ENCODE results near the gene VIL1. TPM values are rescaled to one million over a fixed set of nuclear protein-coding genes. Genes with fewer than 3 reads are reported as not detected.

The VIL1 gene
- total RNA-seq, 4 donors from 2014 or later: 0.21 to 3.3 (median 1.1) TPM

- H3K9me3 ChIP-seq: no peaks in the 10 kb centered on the region
- H3K27me3 ChIP-seq: no peaks in the 10 kb centered on the region
- TF ChIP-seq EP300 (IDR thresholded peaks at IDR 0.05) (no peak), POLR2A (IDR thresholded peaks at IDR 0.05) (no peak), CTCF (IDR thresholded peaks at IDR 0.05) (no peak), POLR2AphosphoS5 (IDR thresholded peaks at IDR 0.05) (no peak)
- WGBS: 94% methylated on average over 10 of the region's 10 CpGs
- no peaks in the 10 kb centered on the region for H3K4me1 ChIP-seq
- H3K27ac ChIP-seq: no peak overlapping the region
- no peak overlapping the region for H3K4me3 ChIP-seq
- H3K36me3 ChIP-seq: peaks cover 36% of the 10 kb centered on the region
- DNase-seq (ENCODE audit: low spot score in 2 of 2): no peak
These were observed 81.7 kb downstream of the VIL1 start for GRCh38 chr2:218500501-218501060.

GRCh38 chr2:218501665-218502064 is 82.7 kb downstream of the VIL1 start:
- H3K27me3 ChIP-seq: no peaks in the 10 kb centered on the region
- 34% methylated on average over 2 of the region's 2 CpGs for WGBS
- TF ChIP-seq POLR2AphosphoS5 (IDR thresholded peaks at IDR 0.05) (no peak), CTCF (IDR thresholded peaks at IDR 0.05) (no peak), EP300 (IDR thresholded peaks at IDR 0.05) (no peak), POLR2A (IDR thresholded peaks at IDR 0.05) (no peak)
- H3K27ac ChIP-seq: no peak overlapping the region
- H3K9me3 ChIP-seq: no peaks in the 10 kb centered on the region
- DNase-seq (ENCODE audit: low spot score in 2 of 2): no peak
- no peaks in the 10 kb centered on the region for H3K4me1 ChIP-seq
- no peak overlapping the region for H3K4me3 ChIP-seq
- H3K36me3 ChIP-seq: peaks cover 25% of the 10 kb centered on the region

Other genes with a start within 250 kb of the VIL1 start
- 100 to 1,000 TPM; 267 to 384 (median 275) TPM for gene ARPC2, start 201.9 kb upstream of the VIL1 start, total RNA-seq
- 1 to 10 TPM in 2 of 4 donors, under 1 TPM in 1, not detected in 1; 0.98 to 2.0 (median 1.6) TPM for gene GPBAR1, start 158.1 kb upstream of the VIL1 start, total RNA-seq
- gene AAMP, start 149.0 kb upstream of the VIL1 start, total RNA-seq: 100 to 1,000 TPM; 103 to 154 (median 144) TPM
- gene PNKD, start 148.6 kb upstream of the VIL1 start, total RNA-seq: 10 to 100 TPM; 33.4 to 66.4 (median 49.4) TPM
- 100 to 1,000 TPM; 234 to 370 (median 319) TPM for gene TMBIM1, start 126.6 kb upstream of the VIL1 start, total RNA-seq
- not detected for gene CATIP, start 62.3 kb upstream of the VIL1 start, total RNA-seq
- gene SLC11A1, start 36.9 kb upstream of the VIL1 start, total RNA-seq: 10 to 100 TPM in 2 of 4 donors, 1 to 10 TPM in 1, under 1 TPM in 1; 0.78 to 16.1 (median 7.6) TPM
- 100 to 1,000 TPM in 2 of 4 donors, 10 to 100 TPM in 2; 70.3 to 140 (median 99.5) TPM for gene CTDSP1, start 19.3 kb upstream of the VIL1 start, total RNA-seq
- 10 to 100 TPM; 10.2 to 25.9 (median 20.5) TPM for gene USP37, start 149.2 kb downstream of the VIL1 start, total RNA-seq
- 10 to 100 TPM; 41.9 to 77.6 (median 46.7) TPM for gene CNOT9, start 149.7 kb downstream of the VIL1 start, total RNA-seq
- gene PLCD4, start 188.8 kb downstream of the VIL1 start, total RNA-seq: 1 to 10 TPM in 3 of 4 donors, under 1 TPM in 1; 0.55 to 2.5 (median 1.5) TPM
- gene ZNF142, start 240.5 kb downstream of the VIL1 start, total RNA-seq: 10 to 100 TPM; 27.4 to 38.7 (median 30.7) TPM
- gene BCS1L, start 240.6 kb downstream of the VIL1 start, total RNA-seq: 10 to 100 TPM; 30.3 to 72.8 (median 39.2) TPM